ENCODE results near the gene TEX30. TPM values are rescaled to one million over a fixed set of nuclear protein-coding genes. Genes with fewer than 3 reads are reported as not detected.

Gene TEX30
- total RNA-seq, 1 experiment from 2014 or later, result 13.1 TPM

GRCh38 chr13:102792396-102792795, 18.8 kb upstream of the TEX30 start:
- H3K18ac ChIP-seq (ENCODE audit: insufficient read length, low read depth, low read length), result no peak overlapping the region
- no peaks in the 10 kb centered on the region for H3K9me3 ChIP-seq (ENCODE audit: control insufficient read depth, low read depth, low read length)
- Mint-ChIP-seq H3K4me1 (peaks cover 22% of the 10 kb centered on the region in 2 experiments), H3K27me3 (ENCODE audit: low read depth) (no peaks in the 10 kb centered on the region), H3K36me3 (ENCODE audit: insufficient read depth in 1 of 3, low read depth in 3 of 3) (peaks cover 18 to 43% (median 30%) of the 10 kb centered on the region in 3 experiments; a peak in 6 of 7 replicates), H3K27ac (no peak overlapping the region), H3K4me3 (no peak overlapping the region), H3K9me3 (no peaks in the 10 kb centered on the region)
- no peak overlapping the region for H4K91ac ChIP-seq (ENCODE audit: insufficient read length, low read depth, low read length)
- H2BK20ac ChIP-seq (ENCODE audit: low read depth, low read length, poor library complexity, severe bottlenecking), result no peak overlapping the region
- H2BK120ac ChIP-seq (ENCODE audit: low read depth, low read length, poor library complexity, severe bottlenecking), result no peak overlapping the region
- H3K4ac ChIP-seq (ENCODE audit: low read depth, low read length), result no peak overlapping the region
- DNase-seq, result no peak
- H3K4me1 ChIP-seq (ENCODE audit: insufficient read depth, low read length), result no peaks in the 10 kb centered on the region; the same call in 1 of the 2 replicates
- no peak overlapping the region for H3K14ac ChIP-seq (ENCODE audit: insufficient read depth, low read length)
- H2AK5ac ChIP-seq (ENCODE audit: insufficient read length, low read length), result no peak overlapping the region
- no peaks in the 10 kb centered on the region for H4K20me1 ChIP-seq (ENCODE audit: control insufficient read depth, insufficient read depth, insufficient read length)
- H2BK5ac ChIP-seq (ENCODE audit: insufficient read length, low read length), result no peak overlapping the region
- TF ChIP-seq CTCF (conservative IDR thresholded peaks at IDR 0.05), result no peak
- no peak overlapping the region for H3K27ac ChIP-seq (ENCODE audit: insufficient read length, low read depth, low read length)
- WGBS (ENCODE audit: extremely low coverage, insufficient read length, low lambda C conversion rate), result no CpG with 5 or more reads among the region's 1 CpG
- no peaks in the 10 kb centered on the region for H3K79me1 ChIP-seq (ENCODE audit: insufficient read depth, low read depth, low read length, poor library complexity, severe bottlenecking)
- H2BK12ac ChIP-seq (ENCODE audit: insufficient read length, low read depth, low read length), result no peak overlapping the region
- H2BK15ac ChIP-seq (ENCODE audit: low read depth, low read length), result no peak overlapping the region
- no peak overlapping the region for H3K4me2 ChIP-seq (ENCODE audit: insufficient read depth, insufficient read length, low read length)
- no peak overlapping the region for H3K56ac ChIP-seq (ENCODE audit: insufficient read length, low read depth, low read length)
- no peak overlapping the region for H4K8ac ChIP-seq (replicated peaks; ENCODE audit: insufficient read length, low read depth, low read length)
- no peak overlapping the region for H3T11ph ChIP-seq (ENCODE audit: low read length)
- no peaks in the 10 kb centered on the region for H3K27me3 ChIP-seq (ENCODE audit: insufficient read depth, low read length)
- no peak overlapping the region for H4K5ac ChIP-seq (ENCODE audit: insufficient read length, low read depth, low read length)
- no peaks in the 10 kb centered on the region for H3K79me2 ChIP-seq (ENCODE audit: insufficient read depth, low read length)
- H3K9ac ChIP-seq (ENCODE audit: extremely low read depth, insufficient read length, low read length), result no peak overlapping the region
- no peak overlapping the region for H2AFZ ChIP-seq (ENCODE audit: low read length)
- no peaks in the 10 kb centered on the region for H3K23me2 ChIP-seq (ENCODE audit: insufficient read length, low read depth, low read length, poor library complexity, severe bottlenecking)
- H3K23ac ChIP-seq (ENCODE audit: insufficient read length, low read depth, low read length), result no peak overlapping the region

Data from H9 (cell line).